Measurements from ENCODE around the gene OBSCN.
A peak's percentile ranks its signal among the peaks of the same experiment; 100 is the strongest.

The OBSCN gene

DNA sequence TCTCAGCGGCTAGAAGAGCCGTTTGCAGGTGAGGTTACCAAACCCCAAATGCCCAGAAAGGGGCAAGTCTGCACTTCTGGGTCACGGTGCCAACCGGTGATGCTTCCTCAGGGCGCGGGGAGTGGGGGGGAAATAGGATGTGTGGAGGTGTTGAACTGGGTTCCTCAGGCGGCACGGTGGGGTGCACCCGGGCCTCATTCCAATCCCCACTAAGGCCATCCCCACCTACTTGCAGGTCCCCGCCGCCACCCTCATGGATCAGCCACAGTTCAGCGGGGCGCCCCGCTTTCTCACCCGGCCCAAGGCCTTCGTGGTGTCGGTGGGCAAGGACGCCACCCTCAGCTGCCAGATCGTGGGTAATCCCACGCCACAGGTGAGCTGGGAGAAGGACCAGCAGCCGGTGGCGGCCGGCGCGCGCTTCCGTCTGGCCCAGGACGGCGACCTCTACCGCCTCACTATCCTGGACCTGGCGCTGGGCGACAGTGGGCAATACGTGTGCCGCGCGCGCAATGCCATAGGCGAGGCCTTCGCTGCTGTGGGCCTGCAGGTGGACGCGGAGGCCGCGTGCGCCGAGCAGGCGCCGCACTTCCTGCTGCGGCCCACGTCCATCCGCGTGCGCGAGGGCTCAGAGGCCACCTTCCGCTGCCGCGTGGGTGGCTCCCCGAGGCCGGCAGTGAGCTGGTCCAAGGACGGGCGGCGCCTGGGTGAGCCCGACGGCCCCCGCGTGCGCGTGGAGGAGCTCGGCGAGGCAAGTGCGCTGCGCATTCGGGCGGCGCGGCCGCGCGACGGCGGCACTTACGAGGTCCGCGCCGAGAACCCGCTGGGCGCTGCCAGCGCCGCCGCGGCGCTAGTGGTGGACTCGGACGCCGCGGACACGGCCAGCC is 3.9 kb downstream of the OBSCN start:
- TF ChIP-seq, protein P1, sequence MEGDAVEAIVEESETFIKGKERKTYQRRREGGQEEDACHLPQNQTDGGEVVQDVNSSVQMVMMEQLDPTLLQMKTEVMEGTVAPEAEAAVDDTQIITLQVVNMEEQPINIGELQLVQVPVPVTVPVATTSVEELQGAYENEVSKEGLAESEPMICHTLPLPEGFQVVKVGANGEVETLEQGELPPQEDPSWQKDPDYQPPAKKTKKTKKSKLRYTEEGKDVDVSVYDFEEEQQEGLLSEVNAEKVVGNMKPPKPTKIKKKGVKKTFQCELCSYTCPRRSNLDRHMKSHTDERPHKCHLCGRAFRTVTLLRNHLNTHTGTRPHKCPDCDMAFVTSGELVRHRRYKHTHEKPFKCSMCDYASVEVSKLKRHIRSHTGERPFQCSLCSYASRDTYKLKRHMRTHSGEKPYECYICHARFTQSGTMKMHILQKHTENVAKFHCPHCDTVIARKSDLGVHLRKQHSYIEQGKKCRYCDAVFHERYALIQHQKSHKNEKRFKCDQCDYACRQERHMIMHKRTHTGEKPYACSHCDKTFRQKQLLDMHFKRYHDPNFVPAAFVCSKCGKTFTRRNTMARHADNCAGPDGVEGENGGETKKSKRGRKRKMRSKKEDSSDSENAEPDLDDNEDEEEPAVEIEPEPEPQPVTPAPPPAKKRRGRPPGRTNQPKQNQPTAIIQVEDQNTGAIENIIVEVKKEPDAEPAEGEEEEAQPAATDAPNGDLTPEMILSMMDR (IDR thresholded peaks at IDR 0.05; ENCODE audit: low read depth, low read length) = no peak
- no peak for DNase-seq (ENCODE audit: low read depth, low spot score)
- in situ Hi-C loops (cut with HindIII; ENCODE audit: low sequenced_read_pairs) = no loop called here
- H3K4me3 ChIP-seq (ENCODE audit: low read depth, low read length) = no peak overlapping the region

- H3K4me3 ChIP-seq (ENCODE audit: low read depth, low read length) = no peak overlapping the region
- in situ Hi-C loops (cut with HindIII; ENCODE audit: low sequenced_read_pairs) = no loop called here
- TF ChIP-seq, protein P1 (IDR thresholded peaks at IDR 0.05; ENCODE audit: low read depth, low read length) = no peak
- no peak for DNase-seq (ENCODE audit: low read depth, low spot score)
These were observed 4.6 kb downstream of the OBSCN start for GRCh38 chr1:228212415-228212965.

GRCh38 chr1:228212966-228213844 is 5.4 kb downstream of the OBSCN start:
- peak overlapping the region; percentile 37 for H3K4me3 ChIP-seq (ENCODE audit: low read depth, low read length)
- in situ Hi-C loops (cut with HindIII; ENCODE audit: low sequenced_read_pairs) = no loop called here
- peak; percentile 65 for DNase-seq (ENCODE audit: low read depth, low spot score)
- TF ChIP-seq, protein P1 (IDR thresholded peaks at IDR 0.05; ENCODE audit: low read depth, low read length) = peak; percentile 63

DNA sequence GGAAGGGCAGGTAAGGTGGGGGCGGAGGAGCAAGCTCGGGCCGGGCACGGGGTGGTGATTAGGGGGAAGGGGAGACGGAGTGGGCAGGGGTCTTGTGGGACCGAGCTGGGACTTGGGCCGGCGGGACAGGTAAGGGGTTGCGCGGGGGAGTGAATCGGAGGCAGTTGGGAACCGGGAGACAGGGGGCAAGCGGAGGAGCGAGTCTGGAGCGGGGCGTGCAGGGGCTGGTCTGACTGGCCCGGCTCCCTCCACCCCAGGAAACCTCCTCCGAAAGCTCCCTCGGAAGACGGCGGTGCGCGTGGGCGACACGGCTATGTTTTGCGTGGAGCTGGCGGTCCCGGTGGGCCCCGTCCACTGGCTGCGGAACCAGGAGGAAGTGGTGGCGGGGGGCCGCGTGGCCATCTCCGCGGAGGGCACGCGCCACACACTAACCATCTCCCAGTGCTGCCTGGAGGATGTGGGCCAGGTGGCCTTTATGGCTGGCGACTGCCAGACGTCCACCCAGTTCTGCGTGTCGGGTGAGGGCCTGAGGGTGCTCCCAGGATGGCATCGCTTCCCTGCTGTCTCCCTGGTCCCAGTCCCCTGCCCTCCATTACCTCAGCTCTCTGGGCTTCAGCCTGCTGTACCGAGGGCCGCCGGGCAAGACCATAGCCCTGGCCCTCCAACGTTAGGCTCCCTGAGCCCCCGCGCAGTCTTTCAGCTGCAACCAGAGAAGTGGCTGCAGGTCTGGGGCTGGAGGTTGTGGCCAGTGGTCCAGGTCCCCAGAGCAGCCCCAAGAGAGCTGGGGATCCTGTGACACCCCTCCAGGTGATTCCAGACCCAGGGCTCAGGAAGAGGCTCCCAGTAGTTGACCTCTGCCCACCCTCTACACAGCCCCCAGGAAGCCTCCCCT is 6.3 kb downstream of the OBSCN start:
- H3K4me3 ChIP-seq (ENCODE audit: low read depth, low read length) = peak overlapping the region; percentile 27

DNA sequence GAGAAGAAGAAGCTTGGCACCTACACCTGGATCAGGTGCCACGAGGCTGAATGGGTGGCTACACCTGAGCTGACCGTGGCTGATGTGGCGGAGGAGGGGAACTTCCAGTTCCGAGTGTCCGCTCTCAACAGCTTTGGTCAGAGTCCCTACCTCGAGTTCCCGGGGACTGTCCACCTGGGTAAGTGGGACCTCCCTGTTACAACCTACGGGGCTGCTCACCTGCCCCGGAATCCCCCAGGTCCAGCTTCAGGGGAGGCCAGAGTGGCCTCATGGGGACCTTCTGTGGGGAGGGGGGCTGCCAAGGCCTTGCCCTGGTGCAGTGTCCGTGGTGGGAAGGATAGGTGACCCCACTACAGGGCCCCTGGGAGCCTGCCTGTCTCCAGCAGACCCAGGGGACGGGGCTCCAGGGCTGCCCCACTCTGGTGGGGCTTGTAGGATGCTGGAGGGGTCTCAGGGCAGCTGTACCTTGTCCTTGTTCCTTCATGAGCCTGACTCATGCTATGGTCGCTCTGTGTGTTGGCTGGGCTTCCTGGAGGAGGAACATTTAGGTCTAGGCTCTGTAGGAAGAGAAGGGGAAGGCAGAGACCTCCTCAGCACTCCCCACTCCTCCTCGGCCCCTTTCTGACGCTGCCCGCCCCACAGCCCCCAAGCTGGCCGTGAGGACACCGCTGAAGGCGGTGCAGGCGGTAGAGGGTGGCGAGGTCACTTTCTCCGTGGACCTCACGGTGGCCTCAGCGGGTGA is 7.2 kb downstream of the OBSCN start:
- in situ Hi-C loops (cut with HindIII; ENCODE audit: low sequenced_read_pairs) = no loop called here
- DNase-seq (ENCODE audit: low read depth, low spot score) = no peak
- TF ChIP-seq, protein P1 (IDR thresholded peaks at IDR 0.05; ENCODE audit: low read depth, low read length) = no peak
- no peak overlapping the region for H3K4me3 ChIP-seq (ENCODE audit: low read depth, low read length)

More for the DNA sequence above, 6.3 kb downstream of the OBSCN start:
- in situ Hi-C loops (cut with HindIII; ENCODE audit: low sequenced_read_pairs) = no loop called here
- DNase-seq (ENCODE audit: low read depth, low spot score) = no peak
- TF ChIP-seq, protein P1 (IDR thresholded peaks at IDR 0.05; ENCODE audit: low read depth, low read length) = no peak
